ENCODE data around the gene SLC8A2. TPM values are rescaled to one million over a fixed set of nuclear protein-coding genes. Genes with fewer than 3 reads are reported as not detected.

Gene SLC8A2
- total RNA-seq, 1 experiment from 2014 or later, result 11.3 TPM

- no peak overlapping the region for H3K9ac ChIP-seq (ENCODE audit: extremely low read depth, insufficient read length, low read length)
- Mint-ChIP-seq H3K4me3 (no peak overlapping the region), H3K27me3 (ENCODE audit: low read depth) (no peaks in the 10 kb centered on the region), H3K27ac (peak overlapping the region in 1 of 3 experiments; percentile 83; a peak in 2 of 7 replicates), H3K9me3 (no peaks in the 10 kb centered on the region), H3K36me3 (ENCODE audit: insufficient read depth in 1 of 3, low read depth in 3 of 3) (peaks cover 3 to 16% (median 10%) of the 10 kb centered on the region in 3 experiments; a peak in 5 of 7 replicates), H3K4me1 (peaks cover 0 to 30% of the 10 kb centered on the region in 2 experiments; a peak in 2 of 4 replicates)
- no peak overlapping the region for H2AFZ ChIP-seq (ENCODE audit: low read length)
- WGBS (ENCODE audit: extremely low coverage, insufficient read length, low lambda C conversion rate), result no CpG with 5 or more reads among the region's 17 CpGs
- no peak overlapping the region for H2BK120ac ChIP-seq (ENCODE audit: low read depth, low read length, poor library complexity, severe bottlenecking)
- H4K20me1 ChIP-seq (ENCODE audit: control insufficient read depth, insufficient read depth, insufficient read length), result no peaks in the 10 kb centered on the region
- no peak overlapping the region for H3K4ac ChIP-seq (ENCODE audit: low read depth, low read length)
- no peak overlapping the region for H3K27ac ChIP-seq (ENCODE audit: insufficient read length, low read depth, low read length)
- H3K23me2 ChIP-seq (ENCODE audit: insufficient read length, low read depth, low read length, poor library complexity, severe bottlenecking), result no peaks in the 10 kb centered on the region
- H3T11ph ChIP-seq (ENCODE audit: low read length), result no peak overlapping the region
- no peak overlapping the region for H3K18ac ChIP-seq (ENCODE audit: insufficient read length, low read depth, low read length)
- no peaks in the 10 kb centered on the region for H3K79me1 ChIP-seq (ENCODE audit: insufficient read depth, low read depth, low read length, poor library complexity, severe bottlenecking)
- no peak overlapping the region for H2AK5ac ChIP-seq (ENCODE audit: insufficient read length, low read length)
- no peak overlapping the region for H3K23ac ChIP-seq (ENCODE audit: insufficient read length, low read depth, low read length)
- H2BK15ac ChIP-seq (ENCODE audit: low read depth, low read length), result no peak overlapping the region
- H2BK20ac ChIP-seq (ENCODE audit: low read depth, low read length, poor library complexity, severe bottlenecking), result no peak overlapping the region
- no peak overlapping the region for H2BK12ac ChIP-seq (ENCODE audit: insufficient read length, low read depth, low read length)
- no peak overlapping the region for H3K4me2 ChIP-seq (ENCODE audit: insufficient read depth, insufficient read length, low read length)
- H4K91ac ChIP-seq (ENCODE audit: insufficient read length, low read depth, low read length), result no peak overlapping the region
- H3K4me1 ChIP-seq (ENCODE audit: insufficient read depth, low read length), result no peaks in the 10 kb centered on the region; the same call in 1 of the 2 replicates
- no peak overlapping the region for H2BK5ac ChIP-seq (ENCODE audit: insufficient read length, low read length)
- no peaks in the 10 kb centered on the region for H3K27me3 ChIP-seq (ENCODE audit: insufficient read depth, low read length)
- TF ChIP-seq CTCF (conservative IDR thresholded peaks at IDR 0.05), result no peak
- H4K5ac ChIP-seq (ENCODE audit: insufficient read length, low read depth, low read length), result no peak overlapping the region
- no peak overlapping the region for H4K8ac ChIP-seq (replicated peaks; ENCODE audit: insufficient read length, low read depth, low read length)
- H3K9me3 ChIP-seq (ENCODE audit: control insufficient read depth, low read depth, low read length), result no peaks in the 10 kb centered on the region
- no peak overlapping the region; the same call in 1 of the 2 replicates for H3K14ac ChIP-seq (ENCODE audit: insufficient read depth, low read length)
- H3K56ac ChIP-seq (ENCODE audit: insufficient read length, low read depth, low read length), result no peak overlapping the region
- H3K79me2 ChIP-seq (ENCODE audit: insufficient read depth, low read length), result no peaks in the 10 kb centered on the region
- DNase-seq, result no peak
Observed at GRCh38 chr19:47495478-47496372, 24.0 kb upstream of the SLC8A2 start.

Measured in H9 (cell line).